Nephron progenitor cell (in vitro differentiated cells): ENCODE data around the gene GPATCH11.

ENCODE experiments used
- DNase-seq: peaks from one replicate; pipeline ENCODE4 v3.0.0; 2021
- H3K27ac Mint-ChIP-seq: 2 replicates; pipeline ENCODE4 v1.8.0; 2021; ENCODE audit warnings: mild to moderate bottlenecking, moderate library complexity, mixed read lengths
- H3K27me3 Mint-ChIP-seq: 2 replicates; pipeline ENCODE4 v1.8.0; 2021; ENCODE audit warnings: mild to moderate bottlenecking, low read depth, mixed read lengths; ENCODE audit not compliant: poor library complexity
- H3K36me3 Mint-ChIP-seq: 2 replicates; pipeline ENCODE4 v1.8.0; 2021; ENCODE audit warnings: low read depth, mixed read lengths
- H3K4me1 Mint-ChIP-seq: 2 replicates; pipeline ENCODE4 v1.8.0; 2021; ENCODE audit warnings: mixed read lengths
- H3K4me3 Mint-ChIP-seq: 2 replicates; pipeline ENCODE4 v1.8.0; 2021; ENCODE audit warnings: mild to moderate bottlenecking, moderate library complexity, mixed read lengths
- H3K9me3 Mint-ChIP-seq: 2 replicates; pipeline ENCODE4 v1.8.0; 2021; ENCODE audit warnings: mild to moderate bottlenecking, moderate library complexity, mixed read lengths
- TF ChIP-seq, protein P1 (sequence below): fragments of 200-600 bp; sonication (generic); IDR thresholded peaks from 2 replicates; pipeline ENCODE4 v1.5.0; 2021; ENCODE audit warnings: antibody characterized with exemption

Gene GPATCH11

DNA sequence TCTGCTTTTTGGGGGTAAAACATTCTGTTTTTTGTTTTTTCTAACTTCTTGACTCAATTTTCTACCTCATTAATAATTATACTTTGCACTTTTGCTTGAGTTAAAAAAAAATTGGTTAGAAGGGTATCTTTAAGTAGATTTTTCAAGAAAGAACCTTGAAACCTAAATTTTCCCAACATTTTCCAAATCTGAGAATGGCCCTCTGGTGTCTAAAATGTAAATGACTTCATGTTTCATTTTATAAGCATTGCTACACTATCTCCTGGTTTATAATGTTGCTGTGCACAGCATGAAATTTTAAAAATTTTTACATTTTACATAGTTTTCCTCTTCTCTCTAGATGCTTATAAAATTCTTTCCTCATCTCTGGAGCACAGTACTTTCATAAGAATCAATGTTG, 58.2 kb downstream of the GPATCH11 start:
- Mint-ChIP-seq H3K27ac (no peak overlapping the region), H3K4me1 (no peaks in the 10 kb centered on the region), H3K4me3 (no peak overlapping the region), H3K9me3 (no peaks in the 10 kb centered on the region), H3K36me3 (peaks cover 47% of the 10 kb centered on the region), H3K27me3 (peaks cover 2% of the 10 kb centered on the region)
- TF ChIP-seq, protein P1, sequence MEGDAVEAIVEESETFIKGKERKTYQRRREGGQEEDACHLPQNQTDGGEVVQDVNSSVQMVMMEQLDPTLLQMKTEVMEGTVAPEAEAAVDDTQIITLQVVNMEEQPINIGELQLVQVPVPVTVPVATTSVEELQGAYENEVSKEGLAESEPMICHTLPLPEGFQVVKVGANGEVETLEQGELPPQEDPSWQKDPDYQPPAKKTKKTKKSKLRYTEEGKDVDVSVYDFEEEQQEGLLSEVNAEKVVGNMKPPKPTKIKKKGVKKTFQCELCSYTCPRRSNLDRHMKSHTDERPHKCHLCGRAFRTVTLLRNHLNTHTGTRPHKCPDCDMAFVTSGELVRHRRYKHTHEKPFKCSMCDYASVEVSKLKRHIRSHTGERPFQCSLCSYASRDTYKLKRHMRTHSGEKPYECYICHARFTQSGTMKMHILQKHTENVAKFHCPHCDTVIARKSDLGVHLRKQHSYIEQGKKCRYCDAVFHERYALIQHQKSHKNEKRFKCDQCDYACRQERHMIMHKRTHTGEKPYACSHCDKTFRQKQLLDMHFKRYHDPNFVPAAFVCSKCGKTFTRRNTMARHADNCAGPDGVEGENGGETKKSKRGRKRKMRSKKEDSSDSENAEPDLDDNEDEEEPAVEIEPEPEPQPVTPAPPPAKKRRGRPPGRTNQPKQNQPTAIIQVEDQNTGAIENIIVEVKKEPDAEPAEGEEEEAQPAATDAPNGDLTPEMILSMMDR, result no peak
- no peak for DNase-seq

DNA sequence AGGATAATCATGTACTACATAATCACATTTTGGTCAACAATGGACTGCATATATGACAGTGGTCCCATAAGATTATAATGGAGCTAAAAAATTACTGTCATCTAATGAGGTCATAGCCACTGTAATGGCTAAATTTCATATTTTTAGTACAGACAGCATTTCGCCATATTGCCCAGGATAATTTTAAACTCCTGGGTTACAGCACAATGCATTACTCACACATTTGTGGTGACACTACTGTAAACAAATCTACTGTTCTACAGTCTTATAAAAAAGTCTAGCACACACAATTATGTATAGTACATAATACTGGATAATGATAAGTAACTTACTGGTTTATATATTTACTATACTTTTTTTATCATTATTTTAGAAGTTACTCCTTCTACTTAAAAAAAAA, 59.7 kb downstream of the GPATCH11 start:
- Mint-ChIP-seq H3K27ac (no peak overlapping the region), H3K4me1 (no peaks in the 10 kb centered on the region)

DNA sequence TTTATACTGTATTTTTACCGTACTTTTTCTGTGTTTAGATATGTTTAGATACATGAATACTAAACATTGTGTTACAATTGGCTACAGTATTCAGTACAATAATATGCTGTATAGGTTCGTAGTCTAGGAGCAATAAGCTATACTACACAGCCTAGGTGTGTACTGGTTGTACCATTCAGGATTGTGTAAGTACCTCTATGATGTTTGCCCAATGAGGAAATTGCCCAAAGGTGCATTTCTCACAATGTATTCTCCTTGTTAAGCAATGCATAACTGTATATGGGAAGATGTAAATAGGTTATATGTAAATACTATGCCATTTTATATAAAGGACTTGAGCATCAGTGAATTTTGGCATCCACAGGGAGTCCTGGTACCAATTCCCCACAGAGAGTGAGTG, 61.7 kb downstream of the GPATCH11 start:
- DNase-seq, result no peak
- no peaks in the 10 kb centered on the region for H3K4me1 Mint-ChIP-seq
- no peaks in the 10 kb centered on the region for H3K9me3 Mint-ChIP-seq
- peaks cover 42% of the 10 kb centered on the region for H3K36me3 Mint-ChIP-seq
- H3K27me3 Mint-ChIP-seq, result peaks cover 2% of the 10 kb centered on the region
- TF ChIP-seq, protein P1, result no peak
- H3K27ac Mint-ChIP-seq, result no peak overlapping the region
- no peak overlapping the region for H3K4me3 Mint-ChIP-seq

More for the DNA sequence above, 59.7 kb downstream of the GPATCH11 start:
- Mint-ChIP-seq H3K27me3 (peaks cover 2% of the 10 kb centered on the region), H3K36me3 (peaks cover 54% of the 10 kb centered on the region), H3K9me3 (no peaks in the 10 kb centered on the region), H3K4me3 (no peak overlapping the region)
- TF ChIP-seq, protein P1, result no peak
- no peak for DNase-seq

DNA sequence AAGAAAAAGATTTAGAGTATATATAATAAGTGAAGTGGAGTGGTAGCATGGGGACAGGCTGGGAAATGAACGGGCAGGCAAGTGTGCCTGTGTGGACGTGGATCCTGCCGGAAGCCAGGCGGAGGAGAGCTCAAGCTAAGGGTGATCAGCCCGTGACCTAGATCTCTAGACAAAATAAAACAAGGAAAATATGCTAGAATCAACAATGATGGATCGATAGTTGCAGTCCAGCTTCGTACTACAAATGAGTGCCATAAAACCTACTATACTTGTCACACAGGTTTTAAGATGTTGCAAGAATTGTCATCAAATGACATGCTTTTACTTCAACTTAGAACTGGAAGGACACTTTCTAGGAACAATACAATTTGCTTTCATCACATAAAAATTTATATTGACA, 64.0 kb downstream of the GPATCH11 start:
- no peak for DNase-seq
- Mint-ChIP-seq H3K36me3 (peaks cover 55% of the 10 kb centered on the region), H3K4me1 (no peaks in the 10 kb centered on the region), H3K27me3 (peaks cover 2% of the 10 kb centered on the region), H3K9me3 (peaks cover 10% of the 10 kb centered on the region), H3K27ac (no peak overlapping the region), H3K4me3 (no peak overlapping the region)
- TF ChIP-seq, protein P1, result no peak
